GM21447 (cell line): Measurements from ENCODE around the gene PRX.
"Not testable (repeated sequence)": the region's sequence is repeated elsewhere in the genome, so short reads cannot be mapped to it uniquely, and the experiment has no call there.

Source experiments
- ATAC-seq: cut with Tn5 transposase; IDR thresholded peaks from one replicate; pipeline ENCODE4 v1.9.1; 2021; ENCODE audit not compliant: unreplicated experiment

PRX gene

GRCh38 chr19:40416918-40417642, 3.9 kb upstream of the PRX start:
- ATAC-seq: no peak

- ATAC-seq: no peak
These were observed 2.6 kb upstream of the PRX start for GRCh38 chr19:40415768-40416167.

- ATAC-seq: no peak
These were observed 1.7 kb upstream of the PRX start for GRCh38 chr19:40414542-40415535.

- no peak for ATAC-seq
These were observed 312 bp downstream of the PRX start for GRCh38 chr19:40412866-40413265.

- no peak for ATAC-seq
These were observed 1.1 kb downstream of the PRX start for GRCh38 chr19:40411958-40412499.

GRCh38 chr19:40411125-40411842, 1.9 kb downstream of the PRX start:
- ATAC-seq: no peak

GRCh38 chr19:40410030-40410389, 3.2 kb downstream of the PRX start:
- ATAC-seq: no peak

GRCh38 chr19:40408598-40408925, 4.6 kb downstream of the PRX start:
- ATAC-seq: not testable (repeated sequence)

- ATAC-seq: no peak
These were observed 5.2 kb downstream of the PRX start for GRCh38 chr19:40407714-40408597.

- ATAC-seq: peak; percentile 76
These were observed 9.8 kb downstream of the PRX start for GRCh38 chr19:40403262-40403984.

GRCh38 chr19:40400559-40400958, 12.6 kb downstream of the PRX start:
- no peak for ATAC-seq

GRCh38 chr19:40398417-40399131, 14.6 kb downstream of the PRX start:
- ATAC-seq: no peak

GRCh38 chr19:40397568-40397906, 15.6 kb downstream of the PRX start:
- no peak for ATAC-seq

- ATAC-seq: no peak
These were observed 16.2 kb downstream of the PRX start for GRCh38 chr19:40396886-40397567.

- no peak for ATAC-seq
These were observed 17.2 kb downstream of the PRX start for GRCh38 chr19:40395956-40396355.

GRCh38 chr19:40394816-40395210, 18.4 kb downstream of the PRX start:
- no peak for ATAC-seq

GRCh38 chr19:40393894-40394815, 19.0 kb downstream of the PRX start:
- ATAC-seq: no peak
